WTC11 (cell line): ENCODE results near the gene CNR2. TPM values are rescaled to one million over a fixed set of nuclear protein-coding genes. Genes with fewer than 3 reads are reported as not detected.

Source experiments
- ATAC-seq: fragments of 200-7000 bp; cut with Tn5 transposase; 2 replicates; pipeline ENCODE4 v1.10.0; 2021; ENCODE audit warnings: mild to moderate bottlenecking, moderate library complexity
- CTCF ChIA-PET: fragments of 300-600 bp; sonication (Branson Sonifier 250); formaldehyde crosslinking; loops from one replicate; lab custom pipeline; 2021; ENCODE audit warnings: antibody characterized with exemption; lab: Charles Lee
- POLR2A ChIA-PET: fragments of 350-600 bp; sonication (Branson Sonifier 250); formaldehyde crosslinking; loops from one replicate; lab custom pipeline; 2021; ENCODE audit warnings: antibody characterized with exemption; lab: Charles Lee
- DNase-seq: peaks from one replicate; pipeline ENCODE4 v3.0.0; 2021; ENCODE audit warnings: low spot score
- H3K27ac Mint-ChIP-seq: 2 replicates; pipeline ENCODE4 v1.8.0; 2021; ENCODE audit warnings: mixed read lengths
- H3K27me3 Mint-ChIP-seq: 2 replicates; pipeline ENCODE4 v1.8.0; 2021; ENCODE audit warnings: low read depth, mild to moderate bottlenecking, moderate library complexity, mixed read lengths
- H3K36me3 Mint-ChIP-seq: 2 replicates; pipeline ENCODE4 v1.8.0; 2021; ENCODE audit warnings: mixed read lengths
- H3K4me1 Mint-ChIP-seq: 2 replicates; pipeline ENCODE4 v1.8.0; 2022; ENCODE audit warnings: mixed read lengths
- H3K4me3 Mint-ChIP-seq: 2 replicates; pipeline ENCODE4 v1.8.0; 2021; ENCODE audit warnings: mild to moderate bottlenecking, moderate library complexity, mixed read lengths
- H3K9me3 Mint-ChIP-seq: 2 replicates; pipeline ENCODE4 v1.8.0; 2021; ENCODE audit warnings: mixed read lengths
- ESRRA ChIP-seq: sonication (generic); formaldehyde crosslinking; IDR thresholded peaks from 2 replicates; pipeline ENCODE4 v1.8.1; 2022; ENCODE audit warnings: mild to moderate bottlenecking, missing genetic modification reagents, borderline replicate concordance
- GRHL2 ChIP-seq: fragments of 250-450 bp; sonication (Bioruptor Pico); IDR thresholded peaks from 2 replicates; pipeline ENCODE4 v1.8.0; 2022; ENCODE audit warnings: mild to moderate bottlenecking, moderate library complexity; ENCODE audit not compliant: insufficient replicate concordance, severe bottlenecking
- KAT7 ChIP-seq: sonication (generic); formaldehyde crosslinking; IDR thresholded peaks from 2 replicates; pipeline ENCODE4 v1.8.1; 2023; ENCODE audit warnings: missing genetic modification reagents, mild to moderate bottlenecking, borderline replicate concordance
- MXD4 ChIP-seq: fragments of 250-450 bp; sonication (Bioruptor Pico); IDR thresholded peaks from 2 replicates; pipeline ENCODE4 v1.8.0; 2021; ENCODE audit warnings: mild to moderate bottlenecking, moderate library complexity, borderline replicate concordance
- PRDM15 ChIP-seq: sonication (generic); formaldehyde crosslinking; IDR thresholded peaks from 2 replicates; pipeline ENCODE4 v1.8.0; 2022; ENCODE audit warnings: missing genetic modification reagents
- RORB ChIP-seq: fragments of 250-450 bp; sonication (Bioruptor Pico); IDR thresholded peaks from 2 replicates; pipeline ENCODE4 v1.9.0; 2021; ENCODE audit warnings: mild to moderate bottlenecking
- SMAD3 ChIP-seq: sonication (generic); formaldehyde crosslinking; IDR thresholded peaks from 2 replicates; pipeline ENCODE4 v1.8.0; 2022; ENCODE audit warnings: missing genetic modification reagents, mild to moderate bottlenecking, borderline replicate concordance
- ZNF532 ChIP-seq: fragments of 250-450 bp; sonication (Bioruptor Pico); IDR thresholded peaks from 2 replicates; pipeline ENCODE4 v1.9.0; 2021; ENCODE audit warnings: mild to moderate bottlenecking, borderline replicate concordance
- total RNA-seq: library from RNA; stranded (reverse); gene quantifications from 3 replicates; pipeline ENCODE4 v1.2.3, GENCODE V29; 2021
- TF ChIP-seq, protein P1 (sequence below): sonication (generic); formaldehyde crosslinking; IDR thresholded peaks from 2 replicates; pipeline ENCODE4 v1.8.0; 2023; ENCODE audit warnings: missing genetic modification reagents, mild to moderate bottlenecking, borderline replicate concordance
- TF ChIP-seq, protein P2 (sequence below): sonication (generic); formaldehyde crosslinking; IDR thresholded peaks from 2 replicates; pipeline ENCODE4 v1.8.1; 2022; ENCODE audit warnings: low read depth, mild to moderate bottlenecking, moderate library complexity, missing genetic modification reagents, borderline replicate concordance
- TF ChIP-seq, protein P3 (sequence below): fragments of 250-450 bp; sonication (Bioruptor Pico); IDR thresholded peaks from 2 replicates; pipeline ENCODE4 v1.8.0; 2021; ENCODE audit warnings: mild to moderate bottlenecking

CNR2 gene
- total RNA-seq, 1 experiment from 2014 or later, result not detected

- TF ChIP-seq RORB (CRISPR knock-in tag), result no peak
- TF ChIP-seq, protein P1, sequence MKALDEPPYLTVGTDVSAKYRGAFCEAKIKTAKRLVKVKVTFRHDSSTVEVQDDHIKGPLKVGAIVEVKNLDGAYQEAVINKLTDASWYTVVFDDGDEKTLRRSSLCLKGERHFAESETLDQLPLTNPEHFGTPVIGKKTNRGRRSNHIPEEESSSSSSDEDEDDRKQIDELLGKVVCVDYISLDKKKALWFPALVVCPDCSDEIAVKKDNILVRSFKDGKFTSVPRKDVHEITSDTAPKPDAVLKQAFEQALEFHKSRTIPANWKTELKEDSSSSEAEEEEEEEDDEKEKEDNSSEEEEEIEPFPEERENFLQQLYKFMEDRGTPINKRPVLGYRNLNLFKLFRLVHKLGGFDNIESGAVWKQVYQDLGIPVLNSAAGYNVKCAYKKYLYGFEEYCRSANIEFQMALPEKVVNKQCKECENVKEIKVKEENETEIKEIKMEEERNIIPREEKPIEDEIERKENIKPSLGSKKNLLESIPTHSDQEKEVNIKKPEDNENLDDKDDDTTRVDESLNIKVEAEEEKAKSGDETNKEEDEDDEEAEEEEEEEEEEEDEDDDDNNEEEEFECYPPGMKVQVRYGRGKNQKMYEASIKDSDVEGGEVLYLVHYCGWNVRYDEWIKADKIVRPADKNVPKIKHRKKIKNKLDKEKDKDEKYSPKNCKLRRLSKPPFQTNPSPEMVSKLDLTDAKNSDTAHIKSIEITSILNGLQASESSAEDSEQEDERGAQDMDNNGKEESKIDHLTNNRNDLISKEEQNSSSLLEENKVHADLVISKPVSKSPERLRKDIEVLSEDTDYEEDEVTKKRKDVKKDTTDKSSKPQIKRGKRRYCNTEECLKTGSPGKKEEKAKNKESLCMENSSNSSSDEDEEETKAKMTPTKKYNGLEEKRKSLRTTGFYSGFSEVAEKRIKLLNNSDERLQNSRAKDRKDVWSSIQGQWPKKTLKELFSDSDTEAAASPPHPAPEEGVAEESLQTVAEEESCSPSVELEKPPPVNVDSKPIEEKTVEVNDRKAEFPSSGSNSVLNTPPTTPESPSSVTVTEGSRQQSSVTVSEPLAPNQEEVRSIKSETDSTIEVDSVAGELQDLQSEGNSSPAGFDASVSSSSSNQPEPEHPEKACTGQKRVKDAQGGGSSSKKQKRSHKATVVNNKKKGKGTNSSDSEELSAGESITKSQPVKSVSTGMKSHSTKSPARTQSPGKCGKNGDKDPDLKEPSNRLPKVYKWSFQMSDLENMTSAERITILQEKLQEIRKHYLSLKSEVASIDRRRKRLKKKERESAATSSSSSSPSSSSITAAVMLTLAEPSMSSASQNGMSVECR (CRISPR knock-in tag), result no peak
- TF ChIP-seq, protein P2, sequence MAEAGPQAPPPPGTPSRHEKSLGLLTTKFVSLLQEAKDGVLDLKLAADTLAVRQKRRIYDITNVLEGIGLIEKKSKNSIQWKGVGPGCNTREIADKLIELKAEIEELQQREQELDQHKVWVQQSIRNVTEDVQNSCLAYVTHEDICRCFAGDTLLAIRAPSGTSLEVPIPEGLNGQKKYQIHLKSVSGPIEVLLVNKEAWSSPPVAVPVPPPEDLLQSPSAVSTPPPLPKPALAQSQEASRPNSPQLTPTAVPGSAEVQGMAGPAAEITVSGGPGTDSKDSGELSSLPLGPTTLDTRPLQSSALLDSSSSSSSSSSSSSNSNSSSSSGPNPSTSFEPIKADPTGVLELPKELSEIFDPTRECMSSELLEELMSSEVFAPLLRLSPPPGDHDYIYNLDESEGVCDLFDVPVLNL (CRISPR knock-in tag), result no peak
- TF ChIP-seq, protein P3, sequence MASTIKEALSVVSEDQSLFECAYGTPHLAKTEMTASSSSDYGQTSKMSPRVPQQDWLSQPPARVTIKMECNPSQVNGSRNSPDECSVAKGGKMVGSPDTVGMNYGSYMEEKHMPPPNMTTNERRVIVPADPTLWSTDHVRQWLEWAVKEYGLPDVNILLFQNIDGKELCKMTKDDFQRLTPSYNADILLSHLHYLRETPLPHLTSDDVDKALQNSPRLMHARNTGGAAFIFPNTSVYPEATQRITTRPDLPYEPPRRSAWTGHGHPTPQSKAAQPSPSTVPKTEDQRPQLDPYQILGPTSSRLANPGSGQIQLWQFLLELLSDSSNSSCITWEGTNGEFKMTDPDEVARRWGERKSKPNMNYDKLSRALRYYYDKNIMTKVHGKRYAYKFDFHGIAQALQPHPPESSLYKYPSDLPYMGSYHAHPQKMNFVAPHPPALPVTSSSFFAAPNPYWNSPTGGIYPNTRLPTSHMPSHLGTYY, result no peak
- H3K36me3 Mint-ChIP-seq, result 0 out of 2 replicates have a peak, but pooled peaks cover under 1% of the 10 kb centered on the region
- ChIA-PET POLR2A (no interaction called here), CTCF (interaction anchor here (0.7 to 1.5 kb wide), 3 partner anchors 12 to 326 kb away, joined by 4 to 5 read pairs (median 4); no protein-coding TSS in a partner anchor)
- no peak overlapping the region for H3K4me3 Mint-ChIP-seq
- H3K9me3 Mint-ChIP-seq, result no peaks in the 10 kb centered on the region
- ATAC-seq (no peak), DNase-seq (no peak)
- no peak overlapping the region for H3K27ac Mint-ChIP-seq
- no peaks in the 10 kb centered on the region; the same call in 1 of the 2 replicates for H3K27me3 Mint-ChIP-seq
- H3K4me1 Mint-ChIP-seq, result peaks cover 3% of the 10 kb centered on the region; the same call in 1 of the 2 replicates
Measured at GRCh38 chr1:23928789-23929188, 15.6 kb upstream of the CNR2 start.

- H3K4me1 Mint-ChIP-seq, result peaks cover 3% of the 10 kb centered on the region; the same call in 1 of the 2 replicates
- no peak for ATAC-seq
- ChIA-PET POLR2A (no interaction called here), CTCF (no interaction called here)
- no peak overlapping the region for H3K27ac Mint-ChIP-seq
- H3K36me3 Mint-ChIP-seq, result no peaks in the 10 kb centered on the region
- no peaks in the 10 kb centered on the region for H3K9me3 Mint-ChIP-seq
- H3K4me3 Mint-ChIP-seq, result no peak overlapping the region
- TF ChIP-seq KAT7 (no peak), SMAD3 (CRISPR knock-in tag) (no peak), ESRRA (CRISPR knock-in tag) (no peak), PRDM15 (no peak), GRHL2 (CRISPR knock-in tag) (no peak), MXD4 (CRISPR knock-in tag) (no peak), ZNF532 (no peak)
- DNase-seq, result no peak
- H3K27me3 Mint-ChIP-seq, result no peaks in the 10 kb centered on the region; the same call in 1 of the 2 replicates
Measured at GRCh38 chr1:23927097-23927496, 13.9 kb upstream of the CNR2 start.
